Activated CD4-positive, alpha-beta T cell treated with anti-CD3 and anti-CD28 coated beads for 36 hours (primary cell): ENCODE measurements around the gene ADORA1. TPM values are rescaled to one million over a fixed set of nuclear protein-coding genes. Genes with fewer than 3 reads are reported as not detected.

Experiments used
- ATAC-seq: fragments of 200-7000 bp; cut with Tn5 transposase; one replicate; pipeline ENCODE4 v1.10.0; 2021; ENCODE audit warnings: mild to moderate bottlenecking, moderate library complexity
- CTCF ChIA-PET: fragments of 350-600 bp; sonication (Branson Sonifier 250); formaldehyde crosslinking; loops from one replicate; lab custom pipeline; 2021; ENCODE audit warnings: antibody characterized with exemption; lab: Charles Lee
- POLR2A ChIA-PET: fragments of 350-600 bp; sonication (Branson Sonifier 250); formaldehyde crosslinking; loops from one replicate; lab custom pipeline; 2021; ENCODE audit warnings: antibody characterized with exemption, inconsistent platforms; lab: Charles Lee
- DNase-seq: peaks from one replicate; pipeline ENCODE4 v3.0.0-alpha.2; 2020
- H3K27ac Mint-ChIP-seq: one replicate; pipeline ENCODE4 v1.8.0; 2021; ENCODE audit warnings: mixed read lengths
- H3K27me3 Mint-ChIP-seq: one replicate; pipeline ENCODE4 v1.8.0; 2021; ENCODE audit warnings: mixed read lengths
- H3K36me3 Mint-ChIP-seq: one replicate; pipeline ENCODE4 v1.8.0; 2021; ENCODE audit warnings: low read depth, mixed read lengths
- H3K4me1 Mint-ChIP-seq: one replicate; pipeline ENCODE4 v1.8.0; 2021; ENCODE audit warnings: mixed read lengths
- H3K4me3 Mint-ChIP-seq: one replicate; pipeline ENCODE4 v1.8.0; 2021; ENCODE audit warnings: mild to moderate bottlenecking, moderate library complexity, mixed read lengths
- H3K9me3 Mint-ChIP-seq: one replicate; pipeline ENCODE4 v1.8.0; 2021; ENCODE audit warnings: low read depth, mixed read lengths
- intact Hi-C, 2 experiments: fragments of 100-400 bp; cut with DNase I in 1 of 2; cut with micrococcal nuclease in 1 of 2; formaldehyde crosslinking; loops; one replicate each; pipeline versions ENCODE4 v1.14.2 to v1.15.1; 2022 to 2024; cut with DNase I, micrococcal nuclease
- total RNA-seq, 2 experiments: library from RNA; stranded (reverse); gene quantifications; one replicate each; pipeline ENCODE4 v1.2.3, GENCODE V29; 2021

ADORA1 gene
- total RNA-seq, 2 experiments from 2014 or later: not detected

DNA sequence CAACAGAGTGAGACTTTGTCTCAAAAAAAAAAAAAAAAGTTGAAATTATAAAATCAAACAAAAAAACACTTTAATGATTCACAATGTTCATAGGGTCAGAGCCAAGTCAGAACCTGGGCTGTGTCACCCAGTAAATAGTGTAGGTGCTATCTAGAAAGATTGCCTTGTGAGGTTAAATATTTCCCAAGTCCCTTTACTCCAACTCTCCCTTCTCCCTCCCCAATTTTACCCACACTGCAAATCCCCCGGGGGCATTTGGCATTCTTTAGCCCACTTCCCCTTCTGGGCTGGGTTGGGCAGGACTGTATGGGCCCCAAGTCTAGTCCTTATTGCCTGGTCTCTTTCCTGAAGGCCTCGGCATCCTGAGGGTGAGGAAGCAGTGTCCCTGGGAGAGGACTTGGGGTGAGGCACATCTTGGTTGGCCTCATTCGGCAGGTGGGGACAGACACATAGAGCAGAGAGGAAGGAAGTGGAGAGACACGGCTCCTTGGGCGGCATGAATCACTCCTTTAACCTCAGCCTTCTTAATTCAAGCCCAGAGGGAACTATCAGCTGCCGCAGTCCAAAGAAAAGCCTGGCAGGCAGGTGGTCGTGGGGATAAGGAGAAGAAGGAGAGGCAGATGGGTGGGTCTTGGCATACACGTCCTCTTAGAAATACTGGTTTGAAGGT, 8.2 kb downstream of the ADORA1 start:
- ATAC-seq: peak; percentile 69
- ChIA-PET POLR2A (no interaction called here), CTCF (interaction anchor here (0.8 kb wide), 1 partner anchor 52 kb away, joined by 3 read pairs; no protein-coding TSS in a partner anchor)
- H3K4me1 Mint-ChIP-seq: peaks cover 5% of the 10 kb centered on the region
- peak; percentile 18 for DNase-seq
- no peaks in the 10 kb centered on the region for H3K9me3 Mint-ChIP-seq
- no peak overlapping the region for H3K27ac Mint-ChIP-seq
- intact Hi-C loops: no loop called here
- H3K36me3 Mint-ChIP-seq: no peaks in the 10 kb centered on the region
- no peak overlapping the region for H3K4me3 Mint-ChIP-seq
- H3K27me3 Mint-ChIP-seq: peaks cover 5% of the 10 kb centered on the region

DNA sequence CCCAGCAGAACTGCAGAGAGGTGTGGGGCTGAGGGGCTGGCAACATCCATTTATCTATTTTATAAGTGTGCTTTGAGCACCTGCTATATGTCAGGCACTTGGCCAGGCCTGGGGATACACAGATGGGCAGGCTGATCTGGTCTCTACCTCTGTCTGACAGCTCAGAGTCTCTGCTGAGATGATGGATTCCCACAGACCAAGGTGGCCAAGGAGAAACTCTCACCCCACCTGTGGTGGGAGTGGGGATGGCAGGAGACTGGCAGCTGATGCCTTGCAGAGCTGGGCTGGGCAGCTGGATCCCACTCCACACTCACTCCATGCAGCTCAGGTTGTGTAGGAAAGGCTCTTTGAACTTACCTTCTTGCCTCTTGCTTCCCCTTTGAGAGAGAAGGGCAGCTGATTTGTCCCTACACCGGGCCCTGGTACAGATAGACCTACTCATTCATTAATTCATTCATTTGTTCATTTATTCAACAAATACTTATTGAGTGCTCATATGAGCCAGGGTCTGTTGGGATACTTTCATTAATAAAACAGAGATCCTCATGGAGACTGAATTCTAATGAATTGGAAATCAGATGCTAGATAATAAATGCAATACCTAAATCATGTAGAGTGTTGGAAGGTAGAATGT, 9.0 kb downstream of the ADORA1 start:
- peaks cover 5% of the 10 kb centered on the region for H3K27me3 Mint-ChIP-seq
- H3K4me1 Mint-ChIP-seq: peaks cover 5% of the 10 kb centered on the region
- H3K9me3 Mint-ChIP-seq: no peaks in the 10 kb centered on the region
- ChIA-PET CTCF (interaction anchor here (0.8 kb wide), 1 partner anchor 52 kb away, joined by 3 read pairs; no protein-coding TSS in a partner anchor), POLR2A (no interaction called here)
- intact Hi-C loops: no loop called here
- no peak overlapping the region for H3K4me3 Mint-ChIP-seq
- peak; percentile 65 for ATAC-seq
- no peak overlapping the region for H3K27ac Mint-ChIP-seq
- DNase-seq: peak; percentile 15
- no peaks in the 10 kb centered on the region for H3K36me3 Mint-ChIP-seq

DNA sequence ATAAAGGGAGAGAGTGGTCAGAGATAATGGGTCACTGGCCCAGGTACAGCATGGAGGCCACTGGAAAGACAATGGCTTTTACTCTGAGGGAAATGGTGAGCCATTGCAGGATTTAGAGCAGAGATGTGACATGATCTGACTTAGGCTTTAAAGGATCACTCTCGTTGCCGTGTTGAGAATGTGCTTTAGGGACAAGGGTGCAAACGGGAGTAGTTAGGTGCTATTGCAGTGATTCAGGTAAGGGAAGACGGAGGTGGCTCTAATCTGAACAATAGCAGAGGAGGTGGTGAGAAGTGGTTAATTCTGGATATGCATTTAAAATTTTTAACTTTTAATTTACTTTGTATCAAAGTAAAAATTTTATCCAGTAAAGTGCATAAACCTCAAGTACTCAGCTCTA, 9.8 kb downstream of the ADORA1 start:
- CTCF ChIA-PET: interaction anchor here (1.5 kb wide), 1 partner anchor 10 kb away, joined by 4 read pairs; the partner anchor contains the start of gene ADORA1
- Mint-ChIP-seq H3K27me3 (peaks cover 5% of the 10 kb centered on the region), H3K9me3 (no peaks in the 10 kb centered on the region), H3K4me1 (peaks cover 5% of the 10 kb centered on the region), H3K27ac (no peak overlapping the region), H3K4me3 (no peak overlapping the region), H3K36me3 (no peaks in the 10 kb centered on the region)
- POLR2A ChIA-PET: no interaction called here
- intact Hi-C loops: no loop called here
- DNase-seq: no peak
- ATAC-seq: no peak

DNA sequence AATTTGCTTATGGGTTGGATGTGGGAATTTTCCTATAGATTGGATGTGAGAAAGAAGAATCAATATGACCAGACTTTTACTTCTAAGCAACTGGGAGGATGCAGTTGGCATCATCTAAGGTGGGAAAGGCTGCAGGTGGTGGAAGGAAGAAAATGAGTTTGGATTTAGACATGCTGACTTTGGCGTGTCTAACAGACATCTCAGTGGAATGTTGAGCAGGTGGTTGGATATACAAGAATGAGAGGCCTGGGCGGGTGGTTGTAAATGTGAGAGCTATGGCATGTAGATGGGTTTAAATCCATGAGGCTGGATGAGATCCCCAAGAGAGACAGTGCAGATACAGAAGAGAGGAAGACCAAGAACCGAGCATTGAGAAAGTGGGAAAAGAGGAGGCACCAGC, 10.5 kb downstream of the ADORA1 start:
- DNase-seq: no peak
- ATAC-seq: no peak
- Mint-ChIP-seq H3K4me3 (no peak overlapping the region), H3K4me1 (peaks cover 5% of the 10 kb centered on the region), H3K27me3 (peaks cover 5% of the 10 kb centered on the region), H3K36me3 (no peaks in the 10 kb centered on the region), H3K9me3 (no peaks in the 10 kb centered on the region), H3K27ac (no peak overlapping the region)
- intact Hi-C loops: no loop called here
- ChIA-PET POLR2A (no interaction called here), CTCF (interaction anchor here (1.5 kb wide), 1 partner anchor 11 kb away, joined by 4 read pairs; the partner anchor contains the start of gene ADORA1)

DNA sequence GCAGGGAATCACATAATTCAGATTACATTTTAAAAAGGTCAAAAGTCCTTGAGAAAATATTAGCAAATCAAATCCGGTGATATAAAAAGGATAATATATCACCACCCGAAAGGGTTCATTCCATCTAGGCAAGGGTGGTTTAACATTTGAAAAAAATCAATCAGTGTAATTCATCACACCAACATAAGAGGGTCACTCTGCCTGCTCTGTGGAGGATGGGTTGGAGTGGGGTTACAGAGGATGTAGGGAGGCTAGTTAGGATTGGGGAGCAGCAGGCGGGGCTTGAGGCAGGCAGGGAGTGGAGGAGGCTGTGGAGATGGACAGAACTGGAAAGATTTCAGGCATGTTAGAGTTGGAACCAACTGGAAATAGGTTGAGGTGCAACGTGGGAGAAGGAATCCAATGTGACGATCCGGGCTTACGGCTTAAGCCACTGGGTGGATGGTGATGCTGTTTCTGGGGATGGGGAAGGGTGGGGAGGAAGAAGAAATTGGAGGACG, 12.5 kb downstream of the ADORA1 start:
- Mint-ChIP-seq H3K4me3 (no peak overlapping the region), H3K4me1 (peaks cover 5% of the 10 kb centered on the region), H3K27ac (no peak overlapping the region), H3K36me3 (no peaks in the 10 kb centered on the region), H3K9me3 (peaks cover 2% of the 10 kb centered on the region), H3K27me3 (peaks cover 5% of the 10 kb centered on the region)
- no peak for ATAC-seq
- CTCF ChIA-PET: interaction anchor here (0.5 kb wide), 1 partner anchor 100 kb away, joined by 3 read pairs; no protein-coding TSS in a partner anchor
- DNase-seq: no peak
- intact Hi-C loops: no loop called here
- POLR2A ChIA-PET: no interaction called here

DNA sequence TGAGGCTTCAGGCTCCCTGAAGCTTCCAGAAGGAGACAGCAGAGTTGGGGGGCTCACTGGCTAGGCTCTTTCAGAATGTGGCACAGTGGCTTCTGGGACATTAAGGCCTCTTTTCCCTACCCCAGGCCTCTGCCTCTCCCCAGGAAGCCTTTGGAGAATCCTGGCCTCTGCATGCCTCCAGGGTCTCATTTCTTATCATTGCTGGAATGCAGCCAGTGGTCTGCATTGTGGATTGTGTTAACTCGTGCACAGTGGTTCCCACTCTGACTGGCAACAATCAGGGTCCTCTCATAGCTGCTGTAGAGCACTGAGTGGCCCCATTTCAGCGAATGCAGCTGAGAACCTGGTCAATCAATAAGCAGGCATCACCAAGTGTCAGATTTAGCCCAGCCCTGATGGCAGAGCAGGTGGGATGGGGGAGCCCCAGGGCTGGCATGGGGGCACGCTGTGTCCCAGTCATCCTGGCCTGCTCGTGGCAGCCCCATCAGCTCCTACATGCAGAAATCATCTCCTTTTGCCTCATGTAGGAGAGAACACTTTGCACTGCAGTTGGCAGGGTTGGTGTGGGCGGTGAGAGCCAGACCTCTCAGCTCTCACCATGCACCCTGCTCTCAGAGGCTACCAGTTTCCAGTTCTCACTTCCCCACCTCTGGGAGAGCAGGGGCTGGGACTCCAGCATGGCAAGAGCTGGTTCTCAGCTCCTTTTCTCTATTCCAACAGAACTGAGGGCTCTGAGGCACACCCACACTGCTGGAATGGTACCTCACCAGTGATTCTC, 13.4 kb downstream of the ADORA1 start:
- POLR2A ChIA-PET: no interaction called here
- Mint-ChIP-seq H3K27me3 (peaks cover 5% of the 10 kb centered on the region), H3K4me1 (peaks cover 3% of the 10 kb centered on the region), H3K4me3 (no peak overlapping the region), H3K27ac (no peak overlapping the region), H3K9me3 (peaks cover 2% of the 10 kb centered on the region), H3K36me3 (no peaks in the 10 kb centered on the region)
- intact Hi-C loops: no loop called here
- DNase-seq (no peak), ATAC-seq (no peak)
- CTCF ChIA-PET: interaction anchor here (0.6 to 0.7 kb wide), 2 partner anchors 13 to 82 kb away, joined by 3 to 4 read pairs; no protein-coding TSS in a partner anchor

DNA sequence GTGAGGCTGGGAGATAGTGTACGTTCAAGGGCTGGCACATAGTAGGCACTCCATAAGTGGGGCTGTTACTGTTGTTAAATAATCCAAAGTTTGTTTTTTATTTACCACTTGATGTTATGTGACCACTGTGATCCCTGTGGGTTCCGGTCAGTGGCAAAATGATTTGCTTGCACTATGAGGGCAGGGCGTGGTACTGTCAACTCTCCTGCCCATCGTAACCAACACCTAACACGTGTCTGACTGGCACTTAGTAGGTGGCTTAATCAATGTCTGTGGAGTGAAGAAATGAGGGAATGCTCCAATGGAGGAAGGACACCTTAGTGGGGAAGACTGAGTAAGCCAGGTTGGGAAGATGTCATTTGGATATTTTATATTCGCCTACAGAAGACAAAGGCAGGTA, 14.6 kb downstream of the ADORA1 start:
- no peak overlapping the region for H3K4me3 Mint-ChIP-seq
- ATAC-seq: no peak
- H3K36me3 Mint-ChIP-seq: no peaks in the 10 kb centered on the region
- ChIA-PET CTCF (no interaction called here), POLR2A (no interaction called here)
- no peak overlapping the region for H3K27ac Mint-ChIP-seq
- H3K4me1 Mint-ChIP-seq: no peaks in the 10 kb centered on the region
- intact Hi-C loops: no loop called here
- H3K27me3 Mint-ChIP-seq: peaks cover 3% of the 10 kb centered on the region
- no peak for DNase-seq
- H3K9me3 Mint-ChIP-seq: peaks cover 2% of the 10 kb centered on the region

DNA sequence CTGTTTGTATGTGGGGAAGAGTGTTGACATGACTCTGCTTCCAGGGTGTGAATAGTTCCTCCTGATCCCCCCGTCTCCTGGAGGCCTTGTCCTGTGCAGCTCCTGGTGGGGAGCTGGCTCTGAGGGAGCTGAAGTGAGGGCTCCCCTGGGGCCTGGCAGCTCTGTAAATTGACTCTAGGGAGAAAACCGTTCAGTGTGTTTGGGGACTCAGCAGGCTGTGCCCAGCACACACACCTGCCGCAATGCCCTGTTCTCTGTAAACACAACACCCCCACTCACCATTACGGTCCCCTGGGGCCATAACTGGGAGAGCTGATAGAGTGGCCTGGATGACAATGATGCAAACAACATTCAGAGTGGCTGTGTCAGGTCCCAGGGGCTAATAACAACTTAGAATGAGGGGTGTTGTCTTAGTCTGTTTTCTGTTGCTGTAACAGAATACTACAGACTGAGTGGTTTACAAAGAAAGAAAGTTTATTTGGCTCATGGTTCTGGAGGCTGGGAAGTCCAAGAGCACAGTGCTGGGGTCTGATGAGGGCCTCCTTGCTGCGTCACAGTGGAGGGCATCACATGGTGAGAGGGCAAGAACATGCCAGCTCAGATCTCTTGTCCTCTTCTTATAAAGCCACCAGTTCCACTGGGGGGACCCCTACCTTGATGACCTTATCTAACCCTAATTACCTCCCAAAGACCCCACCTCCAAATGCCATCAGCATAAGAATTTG, 15.3 kb downstream of the ADORA1 start:
- ChIA-PET CTCF (no interaction called here), POLR2A (no interaction called here)
- H3K36me3 Mint-ChIP-seq: no peaks in the 10 kb centered on the region
- no peak overlapping the region for H3K27ac Mint-ChIP-seq
- intact Hi-C loops: no loop called here
- H3K4me1 Mint-ChIP-seq: no peaks in the 10 kb centered on the region
- no peak for ATAC-seq
- H3K9me3 Mint-ChIP-seq: peaks cover 2% of the 10 kb centered on the region
- no peak for DNase-seq
- H3K27me3 Mint-ChIP-seq: no peaks in the 10 kb centered on the region
- H3K4me3 Mint-ChIP-seq: no peak overlapping the region

DNA sequence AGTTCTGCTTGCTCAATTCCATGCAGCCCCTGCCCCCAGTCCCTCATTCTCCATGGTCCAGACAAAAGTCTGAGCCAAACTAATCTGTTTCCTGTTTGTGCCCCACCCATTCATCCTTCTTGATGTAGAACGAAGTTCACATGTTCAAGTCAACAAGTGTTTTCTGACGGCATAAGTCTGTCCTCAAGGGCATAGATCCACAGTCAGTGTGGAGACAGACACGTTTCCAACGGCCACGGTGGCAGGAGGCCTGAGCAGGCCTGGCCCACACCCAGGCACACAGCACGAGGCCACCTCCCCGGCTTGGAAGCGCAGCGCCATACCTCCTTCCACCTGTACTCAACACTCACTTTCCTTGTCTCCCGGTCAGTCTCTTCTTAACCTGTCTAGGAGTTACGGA, 16.1 kb downstream of the ADORA1 start:
- Mint-ChIP-seq H3K27me3 (no peaks in the 10 kb centered on the region), H3K9me3 (peaks cover 2% of the 10 kb centered on the region), H3K4me1 (no peaks in the 10 kb centered on the region), H3K4me3 (no peak overlapping the region), H3K36me3 (no peaks in the 10 kb centered on the region), H3K27ac (no peak overlapping the region)
- ATAC-seq (no peak), DNase-seq (no peak)
- CTCF ChIA-PET: no interaction called here
- intact Hi-C loops: no loop called here
- POLR2A ChIA-PET: no interaction called here

DNA sequence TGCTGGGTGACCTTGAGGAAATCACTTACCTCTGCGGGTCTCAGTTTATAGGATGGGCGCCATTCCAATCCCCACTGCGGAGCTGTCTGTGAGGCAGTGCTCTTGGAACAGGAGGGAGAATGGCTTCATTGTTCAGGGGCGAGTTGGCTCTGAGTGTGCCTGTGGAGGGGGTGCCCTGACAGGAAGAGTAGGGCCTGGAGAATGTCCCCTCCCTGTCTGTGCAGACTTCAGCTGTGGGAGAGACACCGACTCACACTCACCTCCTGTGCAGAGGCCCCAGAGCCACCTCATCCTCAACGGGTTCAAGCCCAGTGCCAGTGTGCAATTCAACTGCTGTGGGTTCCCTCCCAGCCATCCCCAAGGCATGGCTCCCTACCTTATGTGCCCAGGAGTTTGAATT, 17.1 kb downstream of the ADORA1 start:
- ATAC-seq: no peak
- POLR2A ChIA-PET: no interaction called here
- no peaks in the 10 kb centered on the region for H3K27me3 Mint-ChIP-seq
- intact Hi-C loops: no loop called here
- H3K9me3 Mint-ChIP-seq: peaks cover 2% of the 10 kb centered on the region
- H3K4me3 Mint-ChIP-seq: no peak overlapping the region
- no peak overlapping the region for H3K27ac Mint-ChIP-seq
- CTCF ChIA-PET: no interaction called here
- H3K4me1 Mint-ChIP-seq: no peaks in the 10 kb centered on the region
- DNase-seq: no peak
- H3K36me3 Mint-ChIP-seq: no peaks in the 10 kb centered on the region
